ENCODE results near the gene TEKTIP1.

GRCh38 chr19:3537101-3537437 is 1.9 kb upstream of the TEKTIP1 start:
- no peak for TF ChIP-seq POLR2AphosphoS5 (IDR thresholded peaks at IDR 0.05)
- TF ChIP-seq, protein P1, sequence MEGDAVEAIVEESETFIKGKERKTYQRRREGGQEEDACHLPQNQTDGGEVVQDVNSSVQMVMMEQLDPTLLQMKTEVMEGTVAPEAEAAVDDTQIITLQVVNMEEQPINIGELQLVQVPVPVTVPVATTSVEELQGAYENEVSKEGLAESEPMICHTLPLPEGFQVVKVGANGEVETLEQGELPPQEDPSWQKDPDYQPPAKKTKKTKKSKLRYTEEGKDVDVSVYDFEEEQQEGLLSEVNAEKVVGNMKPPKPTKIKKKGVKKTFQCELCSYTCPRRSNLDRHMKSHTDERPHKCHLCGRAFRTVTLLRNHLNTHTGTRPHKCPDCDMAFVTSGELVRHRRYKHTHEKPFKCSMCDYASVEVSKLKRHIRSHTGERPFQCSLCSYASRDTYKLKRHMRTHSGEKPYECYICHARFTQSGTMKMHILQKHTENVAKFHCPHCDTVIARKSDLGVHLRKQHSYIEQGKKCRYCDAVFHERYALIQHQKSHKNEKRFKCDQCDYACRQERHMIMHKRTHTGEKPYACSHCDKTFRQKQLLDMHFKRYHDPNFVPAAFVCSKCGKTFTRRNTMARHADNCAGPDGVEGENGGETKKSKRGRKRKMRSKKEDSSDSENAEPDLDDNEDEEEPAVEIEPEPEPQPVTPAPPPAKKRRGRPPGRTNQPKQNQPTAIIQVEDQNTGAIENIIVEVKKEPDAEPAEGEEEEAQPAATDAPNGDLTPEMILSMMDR (IDR thresholded peaks at IDR 0.05) = no peak
